GM12892 (cell line): ENCODE data around the gene JOSD2.

Experiments
- POLR2A ChIP-seq: IDR thresholded peaks from 2 replicates; pipeline ENCODE4 v1.6.1; 2011; ENCODE audit warnings: low read depth, low read length, control low read depth
- POLR2AphosphoS5 ChIP-seq: IDR thresholded peaks from 2 replicates; pipeline ENCODE4 v1.6.1; 2011; ENCODE audit warnings: low read depth, low read length, control low read depth
- TAF1 ChIP-seq: IDR thresholded peaks from 2 replicates; pipeline ENCODE4 v1.6.1; 2011; ENCODE audit warnings: low read depth, mild to moderate bottlenecking, control low read depth, low read length, borderline replicate concordance

- TF ChIP-seq POLR2A (no peak), TAF1 (no peak), POLR2AphosphoS5 (no peak)
Observed at GRCh38 chr19:50507376-50507775, 3.6 kb downstream of the JOSD2 start.
